ENCODE results near the gene TMEM39B.

TMEM39B gene

DNA sequence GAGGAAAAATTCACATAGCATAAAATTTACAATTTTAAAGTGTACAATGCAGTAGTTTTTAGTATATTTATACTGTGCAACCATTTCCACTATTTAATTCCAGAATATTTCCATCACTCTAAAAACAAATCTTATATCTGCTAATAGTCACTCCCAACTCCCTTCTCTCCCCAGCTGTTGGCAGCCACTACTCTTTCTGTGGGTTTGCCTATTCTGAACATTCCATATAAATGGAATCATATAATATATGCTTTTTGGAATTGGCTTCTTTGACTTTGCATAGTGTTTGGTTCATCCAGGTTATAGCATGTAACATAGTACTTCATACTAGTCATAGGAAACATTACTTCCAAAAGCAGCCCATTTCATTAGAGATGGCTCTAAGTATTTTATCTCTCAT is 25.0 kb upstream of the TMEM39B start:
- Histone ChIP-seq H4K8ac (ENCODE audit: low read depth, low read length) (no peak overlapping the region), H3K23ac (ENCODE audit: low read length) (no peak overlapping the region), H3K4me3 (ENCODE audit: low read length) (no peak overlapping the region), H3K27ac (ENCODE audit: low read depth, low read length) (no peak overlapping the region), H2BK15ac (replicated peaks; ENCODE audit: low read depth) (no peak overlapping the region), H2AK5ac (ENCODE audit: low read length) (no peak overlapping the region), H3K4ac (ENCODE audit: low read depth, low read length) (no peak overlapping the region), H3K9ac (ENCODE audit: low read length) (no peak overlapping the region), H2BK120ac (ENCODE audit: low read depth, low read length) (no peak overlapping the region), H2BK5ac (ENCODE audit: low read length) (no peak overlapping the region), H3K79me1 (ENCODE audit: low read length) (no peaks in the 10 kb centered on the region), H3K56ac (ENCODE audit: low read length) (no peak overlapping the region), H3K4me2 (ENCODE audit: low read length) (no peak overlapping the region), H3K27me3 (ENCODE audit: insufficient read depth, low read length, poor library complexity) (no peaks in the 10 kb centered on the region), H3K18ac (ENCODE audit: low read length) (no peak overlapping the region), H4K5ac (ENCODE audit: low read length) (no peak overlapping the region), H3K4me1 (ENCODE audit: control insufficient read depth, low read depth, low read length) (no peaks in the 10 kb centered on the region), H3K36me3 (ENCODE audit: control insufficient read depth, insufficient read depth, low read length) (peaks cover 13% of the 10 kb centered on the region), H3K79me2 (ENCODE audit: control insufficient read depth, insufficient read depth, low read length) (no peaks in the 10 kb centered on the region)
- no peak for DNase-seq

DNA sequence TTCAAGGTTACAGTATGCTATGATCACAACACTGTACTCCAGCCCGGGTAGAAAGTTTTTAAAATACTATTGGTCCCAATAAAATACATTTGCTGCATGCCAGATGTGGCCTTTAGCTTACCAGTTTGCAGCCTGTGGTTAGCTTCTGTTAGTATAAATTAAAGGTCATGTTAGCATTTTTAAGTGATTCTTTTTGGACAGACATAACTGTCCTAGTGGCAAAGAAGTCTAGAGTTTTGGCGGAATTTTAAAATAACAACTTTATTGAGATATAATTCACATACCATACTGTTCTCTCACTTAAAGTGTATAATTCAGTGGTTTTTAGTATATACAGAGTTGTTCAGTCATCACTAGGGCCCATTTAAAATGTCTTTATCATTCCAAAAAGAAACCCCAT is 24.3 kb upstream of the TMEM39B start:
- no peak overlapping the region for H2BK15ac ChIP-seq (replicated peaks; ENCODE audit: low read depth)
- no peaks in the 10 kb centered on the region for H3K27me3 ChIP-seq (ENCODE audit: insufficient read depth, low read length, poor library complexity)
- no peak overlapping the region for H4K8ac ChIP-seq (ENCODE audit: low read depth, low read length)
- H2BK5ac ChIP-seq (ENCODE audit: low read length), result no peak overlapping the region
- no peak overlapping the region for H2AK5ac ChIP-seq (ENCODE audit: low read length)
- no peak overlapping the region for H3K4me3 ChIP-seq (ENCODE audit: low read length)
- H3K23ac ChIP-seq (ENCODE audit: low read length), result no peak overlapping the region
- H3K79me2 ChIP-seq (ENCODE audit: control insufficient read depth, insufficient read depth, low read length), result no peaks in the 10 kb centered on the region
- no peak overlapping the region for H3K56ac ChIP-seq (ENCODE audit: low read length)
- no peak overlapping the region for H3K27ac ChIP-seq (ENCODE audit: low read depth, low read length)
- no peak for DNase-seq
- H3K4me2 ChIP-seq (ENCODE audit: low read length), result no peak overlapping the region
- no peaks in the 10 kb centered on the region for H3K79me1 ChIP-seq (ENCODE audit: low read length)
- H3K4me1 ChIP-seq (ENCODE audit: control insufficient read depth, low read depth, low read length), result no peaks in the 10 kb centered on the region
- H3K4ac ChIP-seq (ENCODE audit: low read depth, low read length), result no peak overlapping the region
- no peak overlapping the region for H3K18ac ChIP-seq (ENCODE audit: low read length)
- H3K36me3 ChIP-seq (ENCODE audit: control insufficient read depth, insufficient read depth, low read length), result peaks cover 13% of the 10 kb centered on the region
- H4K5ac ChIP-seq (ENCODE audit: low read length), result no peak overlapping the region
- WGBS (ENCODE audit: extremely low coverage, insufficient coverage, low lambda C conversion rate), result no CpG with 5 or more reads among the region's 2 CpGs
- H2BK120ac ChIP-seq (ENCODE audit: low read depth, low read length), result no peak overlapping the region
- H3K9ac ChIP-seq (ENCODE audit: low read length), result no peak overlapping the region

GRCh38 chr1:32051706-32052105 is 21.0 kb upstream of the TMEM39B start:
- Histone ChIP-seq H2BK15ac (replicated peaks; ENCODE audit: low read depth) (no peak overlapping the region), H4K5ac (ENCODE audit: low read length) (no peak overlapping the region), H3K18ac (ENCODE audit: low read length) (no peak overlapping the region), H3K4me3 (ENCODE audit: low read length) (no peak overlapping the region), H4K8ac (ENCODE audit: low read depth, low read length) (no peak overlapping the region), H3K4ac (ENCODE audit: low read depth, low read length) (no peak overlapping the region), H3K9ac (ENCODE audit: low read length) (no peak overlapping the region), H3K79me2 (ENCODE audit: control insufficient read depth, insufficient read depth, low read length) (no peaks in the 10 kb centered on the region), H3K27ac (ENCODE audit: low read depth, low read length) (no peak overlapping the region), H3K56ac (ENCODE audit: low read length) (no peak overlapping the region), H3K4me2 (ENCODE audit: low read length) (no peak overlapping the region), H3K27me3 (ENCODE audit: insufficient read depth, low read length, poor library complexity) (no peaks in the 10 kb centered on the region), H3K4me1 (ENCODE audit: control insufficient read depth, low read depth, low read length) (no peaks in the 10 kb centered on the region), H3K79me1 (ENCODE audit: low read length) (peaks cover 4% of the 10 kb centered on the region), H2AK5ac (ENCODE audit: low read length) (no peak overlapping the region), H2BK5ac (ENCODE audit: low read length) (no peak overlapping the region), H2BK120ac (ENCODE audit: low read depth, low read length) (no peak overlapping the region), H3K23ac (ENCODE audit: low read length) (no peak overlapping the region), H3K36me3 (ENCODE audit: control insufficient read depth, insufficient read depth, low read length) (peaks cover 16% of the 10 kb centered on the region)
- no CpG with 5 or more reads among the region's 1 CpG for WGBS (ENCODE audit: extremely low coverage, insufficient coverage, low lambda C conversion rate)
- DNase-seq, result no peak

DNA sequence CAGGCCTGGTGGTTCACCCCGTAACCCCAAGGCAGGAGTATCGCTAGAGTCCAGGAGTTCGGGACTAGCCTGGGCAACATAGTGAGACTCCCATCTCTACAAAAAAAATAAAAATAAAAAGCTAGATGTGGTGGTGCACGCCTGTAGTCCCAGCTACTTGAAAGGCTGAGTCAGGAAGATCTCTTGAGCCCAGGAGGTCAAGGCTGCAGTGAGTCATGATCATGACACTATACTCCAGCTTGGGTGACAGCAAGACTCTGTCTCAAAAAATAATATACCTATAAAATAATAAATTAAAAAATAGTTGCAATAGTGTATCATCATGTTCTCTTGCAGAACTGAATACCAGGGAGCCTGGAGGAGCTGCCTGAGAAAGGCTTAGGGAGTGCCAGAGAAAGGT is 19.9 kb upstream of the TMEM39B start:
- DNase-seq, result no peak
- no CpG with 5 or more reads among the region's 4 CpGs for WGBS (ENCODE audit: extremely low coverage, insufficient coverage, low lambda C conversion rate)
- H3K36me3 ChIP-seq (ENCODE audit: control insufficient read depth, insufficient read depth, low read length), result peaks cover 14% of the 10 kb centered on the region

GRCh38 chr1:32055416-32055815 is 17.3 kb upstream of the TMEM39B start:
- H3K4me1 ChIP-seq (ENCODE audit: control insufficient read depth, low read depth, low read length), result no peaks in the 10 kb centered on the region
- H3K18ac ChIP-seq (ENCODE audit: low read length), result no peak overlapping the region
- H4K8ac ChIP-seq (ENCODE audit: low read depth, low read length), result no peak overlapping the region
- H3K4me2 ChIP-seq (ENCODE audit: low read length), result no peak overlapping the region
- H3K4me3 ChIP-seq (ENCODE audit: low read length), result no peak overlapping the region
- H3K79me2 ChIP-seq (ENCODE audit: control insufficient read depth, insufficient read depth, low read length), result no peaks in the 10 kb centered on the region
- H3K23ac ChIP-seq (ENCODE audit: low read length), result no peak overlapping the region
- H3K27me3 ChIP-seq (ENCODE audit: insufficient read depth, low read length, poor library complexity), result no peaks in the 10 kb centered on the region
- no peak overlapping the region for H3K9ac ChIP-seq (ENCODE audit: low read length)
- H3K4ac ChIP-seq (ENCODE audit: low read depth, low read length), result no peak overlapping the region
- H3K36me3 ChIP-seq (ENCODE audit: control insufficient read depth, insufficient read depth, low read length), result peaks cover 20% of the 10 kb centered on the region
- H2BK5ac ChIP-seq (ENCODE audit: low read length), result no peak overlapping the region
- no peak overlapping the region for H2BK120ac ChIP-seq (ENCODE audit: low read depth, low read length)
- H2AK5ac ChIP-seq (ENCODE audit: low read length), result no peak overlapping the region
- H3K79me1 ChIP-seq (ENCODE audit: low read length), result peaks cover 4% of the 10 kb centered on the region
- WGBS (ENCODE audit: extremely low coverage, insufficient coverage, low lambda C conversion rate), result no CpG with 5 or more reads among the region's 5 CpGs
- no peak overlapping the region for H2BK15ac ChIP-seq (replicated peaks; ENCODE audit: low read depth)
- H4K5ac ChIP-seq (ENCODE audit: low read length), result no peak overlapping the region
- no peak overlapping the region for H3K27ac ChIP-seq (ENCODE audit: low read depth, low read length)
- no peak overlapping the region for H3K56ac ChIP-seq (ENCODE audit: low read length)
- DNase-seq, result no peak

More for the DNA sequence above, 19.9 kb upstream of the TMEM39B start:
- Histone ChIP-seq H3K56ac (ENCODE audit: low read length) (no peak overlapping the region), H3K4ac (ENCODE audit: low read depth, low read length) (no peak overlapping the region), H3K23ac (ENCODE audit: low read length) (no peak overlapping the region), H3K27ac (ENCODE audit: low read depth, low read length) (no peak overlapping the region), H2BK15ac (replicated peaks; ENCODE audit: low read depth) (no peak overlapping the region), H2BK120ac (ENCODE audit: low read depth, low read length) (no peak overlapping the region), H3K4me3 (ENCODE audit: low read length) (no peak overlapping the region), H2BK5ac (ENCODE audit: low read length) (no peak overlapping the region), H2AK5ac (ENCODE audit: low read length) (no peak overlapping the region), H4K8ac (ENCODE audit: low read depth, low read length) (no peak overlapping the region), H3K18ac (ENCODE audit: low read length) (no peak overlapping the region), H3K79me1 (ENCODE audit: low read length) (peaks cover 4% of the 10 kb centered on the region), H3K9ac (ENCODE audit: low read length) (no peak overlapping the region), H4K5ac (ENCODE audit: low read length) (no peak overlapping the region), H3K4me2 (ENCODE audit: low read length) (no peak overlapping the region), H3K4me1 (ENCODE audit: control insufficient read depth, low read depth, low read length) (no peaks in the 10 kb centered on the region), H3K79me2 (ENCODE audit: control insufficient read depth, insufficient read depth, low read length) (no peaks in the 10 kb centered on the region), H3K27me3 (ENCODE audit: insufficient read depth, low read length, poor library complexity) (no peaks in the 10 kb centered on the region)

DNA sequence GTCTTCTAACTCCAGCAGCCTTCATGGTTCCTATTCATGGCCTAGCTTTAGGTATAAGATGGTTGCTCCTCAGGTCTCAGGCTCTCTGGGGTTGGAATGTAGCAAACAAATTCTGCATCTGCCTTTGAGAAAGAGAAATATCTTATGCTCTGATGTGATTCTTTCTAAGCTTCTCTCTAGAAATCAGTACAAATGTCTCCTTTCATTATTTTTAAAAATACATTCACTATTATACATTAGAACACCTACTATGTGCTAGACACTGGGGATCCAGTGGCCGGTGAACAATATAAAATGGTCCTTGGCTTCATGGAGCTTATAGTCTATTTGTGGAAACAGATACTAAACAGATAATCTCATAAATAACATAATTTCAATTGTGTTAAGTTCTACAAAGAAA is 16.1 kb upstream of the TMEM39B start:
- Histone ChIP-seq H4K5ac (ENCODE audit: low read length) (no peak overlapping the region), H3K79me1 (ENCODE audit: low read length) (peaks cover 4% of the 10 kb centered on the region), H3K4ac (ENCODE audit: low read depth, low read length) (no peak overlapping the region), H3K79me2 (ENCODE audit: control insufficient read depth, insufficient read depth, low read length) (no peaks in the 10 kb centered on the region), H2BK120ac (ENCODE audit: low read depth, low read length) (no peak overlapping the region), H3K4me2 (ENCODE audit: low read length) (no peak overlapping the region), H3K4me1 (ENCODE audit: control insufficient read depth, low read depth, low read length) (no peaks in the 10 kb centered on the region), H3K36me3 (ENCODE audit: control insufficient read depth, insufficient read depth, low read length) (peaks cover 25% of the 10 kb centered on the region), H3K4me3 (ENCODE audit: low read length) (no peak overlapping the region), H3K18ac (ENCODE audit: low read length) (no peak overlapping the region), H2AK5ac (ENCODE audit: low read length) (no peak overlapping the region), H3K56ac (ENCODE audit: low read length) (no peak overlapping the region), H3K27ac (ENCODE audit: low read depth, low read length) (no peak overlapping the region), H4K8ac (ENCODE audit: low read depth, low read length) (no peak overlapping the region), H3K27me3 (ENCODE audit: insufficient read depth, low read length, poor library complexity) (no peaks in the 10 kb centered on the region), H2BK5ac (ENCODE audit: low read length) (no peak overlapping the region), H3K23ac (ENCODE audit: low read length) (no peak overlapping the region), H3K9ac (ENCODE audit: low read length) (no peak overlapping the region), H2BK15ac (replicated peaks; ENCODE audit: low read depth) (no peak overlapping the region)
- WGBS (ENCODE audit: extremely low coverage, insufficient coverage, low lambda C conversion rate), result no CpG with 5 or more reads among the region's 1 CpG
- DNase-seq, result no peak

All from mesendoderm (in vitro differentiated cells).